ENCODE data around the gene TRA2A.
"Not testable (repeated sequence)": the region's sequence is repeated elsewhere in the genome, so short reads cannot be mapped to it uniquely, and the experiment has no call there.

Gene TRA2A

DNA sequence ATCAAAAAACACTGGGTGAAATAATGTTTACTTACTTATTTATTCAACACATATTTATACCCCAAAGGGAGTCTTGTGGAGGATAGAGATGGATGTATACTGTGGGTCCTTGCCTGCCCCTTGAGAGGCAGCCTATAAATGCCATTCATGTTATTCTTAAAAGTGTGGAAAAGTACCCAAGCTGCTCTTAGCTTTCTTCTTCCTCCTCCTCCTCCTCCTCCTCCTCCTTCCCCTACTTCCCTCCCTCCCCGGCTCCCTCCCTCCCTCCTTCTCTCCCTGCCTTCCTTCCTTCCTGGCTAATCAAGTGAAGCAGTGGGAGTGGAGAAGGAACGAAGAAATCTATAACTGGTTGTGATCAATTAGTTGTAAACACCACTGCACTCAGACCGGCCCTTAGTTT, 40.3 kb downstream of the TRA2A start:
- DNase-seq = no peak

DNA sequence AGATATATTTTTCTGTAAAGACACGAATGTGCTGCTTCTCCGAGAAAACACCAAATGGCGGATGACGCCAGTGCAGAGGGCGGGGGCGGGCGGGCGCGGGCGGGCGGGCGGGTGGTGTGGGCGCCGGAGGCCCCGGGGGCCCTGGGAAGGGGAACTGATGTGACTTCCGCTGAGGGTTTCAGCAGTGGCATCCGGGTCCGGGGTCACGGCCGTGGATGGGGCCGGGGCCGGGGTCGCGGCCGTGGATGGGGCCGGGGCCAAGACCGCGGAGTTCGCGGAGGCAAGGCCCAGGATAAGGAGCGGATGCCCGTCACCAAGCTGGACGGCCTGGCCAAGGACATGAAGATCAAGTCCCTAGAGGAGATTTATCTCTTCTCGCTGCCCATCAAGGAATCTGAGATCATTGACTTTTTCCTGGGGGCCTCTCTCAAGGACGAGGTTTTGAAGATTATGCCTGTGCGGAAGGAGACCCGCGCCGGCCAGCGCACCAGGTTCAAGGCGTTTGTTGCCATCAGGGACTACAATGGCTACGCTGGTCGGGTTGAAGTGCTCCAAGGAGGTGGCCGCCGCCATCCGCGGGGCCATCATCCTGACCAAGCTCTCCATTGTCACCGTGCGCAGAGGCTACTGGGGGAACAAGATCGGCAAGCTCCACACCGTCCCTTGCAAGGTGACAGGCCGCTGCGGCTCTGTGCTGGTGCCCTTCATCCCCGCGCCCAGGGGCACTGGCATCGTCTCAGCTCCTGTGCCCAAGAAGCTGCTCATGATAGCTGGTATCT, 41.2 kb downstream of the TRA2A start:
- no peak for DNase-seq

DNA sequence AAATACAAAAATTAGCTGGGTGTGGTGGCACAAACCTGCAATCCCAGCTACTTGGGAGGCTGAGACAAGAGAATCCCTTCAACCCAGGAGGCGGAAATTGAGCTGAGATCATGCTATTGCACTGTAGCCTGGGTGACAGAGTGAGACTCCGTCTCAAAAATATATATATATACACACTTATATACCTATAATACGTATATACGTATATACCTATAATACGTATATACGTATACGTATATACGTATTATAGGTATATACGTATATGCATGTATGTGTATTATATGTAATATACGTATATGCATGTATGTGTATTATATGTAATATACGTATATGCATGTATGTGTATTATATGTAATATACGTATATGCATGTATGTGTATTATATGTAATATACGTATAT, 43.1 kb downstream of the TRA2A start:
- DNase-seq = not testable (repeated sequence)

DNA sequence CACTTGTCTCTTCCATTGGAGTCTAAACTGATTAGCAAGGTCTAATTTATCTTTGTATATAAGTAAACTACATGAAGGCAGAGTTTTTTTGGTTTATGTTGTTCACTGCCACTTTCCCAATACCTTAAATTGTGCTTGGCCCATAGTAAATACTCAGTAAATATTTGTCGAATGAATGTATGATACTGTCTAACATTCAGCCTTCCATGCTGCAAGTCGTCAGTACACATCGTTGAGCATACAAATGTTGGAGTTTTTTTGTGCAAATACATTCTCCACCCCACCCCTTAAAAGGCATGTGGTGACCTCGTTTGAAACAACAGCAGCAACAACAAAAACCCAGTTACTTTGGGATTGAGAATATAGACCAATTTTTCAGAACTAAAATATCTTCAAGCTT, 44.1 kb downstream of the TRA2A start:
- DNase-seq = no peak

DNA sequence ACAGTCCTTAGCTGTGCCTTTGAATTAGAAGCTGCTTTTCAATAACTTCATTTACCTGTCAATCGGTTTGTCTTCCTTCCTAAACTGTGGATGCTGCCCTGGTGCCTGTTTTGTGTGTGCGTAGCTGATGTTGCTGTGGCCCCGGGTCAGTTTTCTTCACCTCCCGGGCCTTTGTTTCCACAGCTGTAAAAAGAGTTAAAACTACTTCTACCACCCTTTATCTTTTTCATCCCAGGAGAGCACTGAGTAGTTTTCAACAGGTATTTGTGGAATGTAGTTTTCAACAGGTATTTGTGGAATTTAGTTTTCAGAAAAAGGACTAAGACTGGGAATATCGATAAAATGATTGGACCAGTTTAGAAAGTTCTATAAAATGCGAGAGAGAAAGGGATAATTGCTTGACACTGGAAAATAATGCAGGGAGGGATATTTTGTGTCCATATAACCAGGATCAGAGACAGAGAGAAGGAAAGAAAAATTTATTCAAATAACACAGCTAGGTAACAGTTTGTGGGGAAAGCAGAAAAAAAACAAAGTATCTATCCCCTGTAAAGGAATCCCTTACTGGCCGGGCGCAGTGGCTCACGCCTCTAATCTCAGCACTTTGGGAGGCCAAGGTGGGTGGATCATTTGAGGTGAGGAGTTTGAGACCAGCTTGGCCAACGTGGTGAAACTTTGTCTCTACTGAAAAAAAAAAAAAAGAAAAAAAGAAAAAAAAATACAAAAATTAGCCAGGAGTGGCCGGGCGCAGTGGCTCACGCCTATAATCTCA, 45.6 kb downstream of the TRA2A start:
- no peak for DNase-seq

DNA sequence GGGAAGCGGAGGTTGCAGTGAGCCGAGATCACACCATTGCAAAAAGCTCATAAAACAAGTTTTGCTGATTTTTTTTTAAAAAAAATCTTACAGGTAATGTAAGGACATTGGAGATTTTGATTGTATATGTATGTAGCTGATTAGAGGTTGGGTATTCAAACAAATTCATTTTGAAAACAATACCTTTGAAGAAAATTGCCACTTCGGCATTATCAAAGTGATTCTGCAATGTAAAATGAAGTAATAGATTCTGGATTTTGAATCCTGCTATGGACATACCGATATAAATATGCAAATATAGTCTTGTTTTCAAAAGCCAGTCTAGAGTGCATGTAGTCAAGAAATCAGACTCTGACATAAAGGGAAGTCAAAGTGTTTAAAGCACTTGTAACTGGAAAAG, 49.1 kb downstream of the TRA2A start:
- no peak for DNase-seq

DNA sequence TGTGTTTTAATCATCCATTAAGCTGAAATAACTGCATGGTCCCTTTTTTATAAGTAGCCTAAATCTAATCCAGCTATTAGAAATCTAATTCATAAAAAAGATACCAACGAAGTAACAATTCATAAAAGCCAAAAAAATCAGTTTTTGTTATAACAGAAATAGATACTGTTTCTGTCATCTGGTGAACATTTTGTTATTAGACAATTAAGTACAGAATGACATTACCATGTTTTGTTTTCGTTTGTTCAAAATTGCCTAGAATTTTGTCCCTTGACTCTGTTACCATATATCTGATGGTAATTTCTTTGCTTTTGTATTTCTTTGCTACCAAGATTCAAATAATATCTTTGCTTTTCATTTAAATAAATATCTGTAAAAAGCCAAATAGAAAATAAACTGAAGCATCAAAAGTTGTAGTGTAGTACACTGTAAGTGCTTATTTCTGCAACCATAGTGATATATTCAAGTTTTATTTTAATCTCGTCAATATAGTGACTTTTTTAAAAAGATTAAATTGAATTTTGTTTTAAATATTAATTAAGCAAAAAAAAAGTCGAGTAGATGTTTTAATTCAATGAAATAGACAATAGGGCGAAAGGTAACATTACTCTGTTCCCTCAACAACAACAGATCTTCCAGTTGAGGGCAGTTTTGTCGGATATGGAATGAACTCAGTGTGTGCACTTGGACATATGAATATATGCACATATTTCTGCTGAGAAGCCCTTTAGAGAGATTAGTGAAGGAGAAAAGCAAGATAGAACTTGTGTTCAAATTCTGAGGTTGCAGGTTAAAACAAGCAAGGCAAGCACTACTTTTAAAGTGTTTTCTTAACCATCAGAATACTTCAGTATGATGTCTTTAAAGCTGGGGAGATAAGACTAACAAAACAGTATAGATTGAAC, 53.6 kb downstream of the TRA2A start:
- DNase-seq = no peak

DNA sequence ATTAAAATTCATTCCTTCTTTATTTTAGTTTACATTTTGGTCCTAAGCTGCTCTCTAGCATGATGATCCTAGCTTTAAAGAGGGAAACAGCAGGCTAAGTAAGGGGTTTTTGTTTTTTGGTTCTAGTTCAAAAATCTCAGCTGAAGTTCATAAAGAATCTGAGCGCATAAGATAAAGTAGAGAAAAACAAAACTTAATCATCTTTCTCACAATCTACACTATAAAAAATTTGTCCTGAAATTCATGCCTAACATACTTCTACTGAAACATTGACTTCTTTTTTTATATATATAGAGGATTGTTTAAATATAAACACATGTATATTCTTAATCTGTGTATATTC, 54.7 kb downstream of the TRA2A start:
- DNase-seq = no peak

DNA sequence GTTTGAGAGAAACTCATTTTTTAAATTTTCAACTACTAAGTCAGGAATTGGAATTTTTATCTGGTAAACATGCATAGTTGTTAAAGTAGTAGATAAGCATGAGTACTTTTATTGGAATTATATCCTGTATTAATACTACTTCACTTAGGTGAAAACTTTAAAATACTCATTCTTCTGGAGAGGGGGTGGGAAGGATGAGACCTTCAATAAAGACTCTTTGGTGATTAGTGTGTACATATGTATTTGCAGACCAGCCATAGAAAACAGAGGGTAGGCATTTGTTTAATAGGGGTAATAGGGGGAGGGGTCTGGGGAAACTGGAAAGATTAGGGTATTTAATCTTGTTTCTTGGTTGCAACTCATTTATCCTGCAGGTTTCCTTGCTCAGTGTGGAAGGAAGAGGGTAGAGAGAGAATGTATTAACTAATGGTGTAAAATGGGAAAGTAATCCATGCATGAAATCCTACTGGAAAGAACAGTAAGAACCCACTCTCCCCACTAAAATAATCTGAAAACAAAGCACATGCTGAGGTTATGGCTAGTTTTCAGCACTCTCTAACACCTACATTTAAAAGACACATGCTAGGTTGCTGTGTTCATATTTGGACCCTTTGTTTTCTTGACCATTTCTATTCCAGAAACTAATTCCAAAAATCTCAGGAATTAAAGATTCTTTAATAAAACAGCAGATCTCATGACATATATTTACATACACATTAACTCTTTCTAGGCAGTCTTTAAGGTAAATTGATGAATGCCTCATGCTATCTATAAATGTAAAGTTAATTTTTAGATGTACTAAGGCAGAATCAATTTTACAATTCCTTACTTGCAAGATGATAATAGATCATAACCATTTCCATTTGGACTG, 55.3 kb downstream of the TRA2A start:
- no peak for DNase-seq

DNA sequence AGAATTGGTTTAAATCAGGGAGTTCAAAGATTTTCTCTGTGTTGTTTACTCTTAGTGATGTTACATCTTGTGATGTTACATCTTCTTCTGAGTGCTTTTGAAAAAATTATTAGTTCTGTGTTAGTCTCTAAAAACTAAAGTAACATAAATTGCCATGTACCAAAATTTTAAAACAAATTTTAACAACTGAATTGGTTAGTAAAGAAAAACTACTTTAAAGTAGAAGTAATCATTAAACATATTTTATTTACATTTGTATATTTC, 56.3 kb downstream of the TRA2A start:
- no peak for DNase-seq

DNA sequence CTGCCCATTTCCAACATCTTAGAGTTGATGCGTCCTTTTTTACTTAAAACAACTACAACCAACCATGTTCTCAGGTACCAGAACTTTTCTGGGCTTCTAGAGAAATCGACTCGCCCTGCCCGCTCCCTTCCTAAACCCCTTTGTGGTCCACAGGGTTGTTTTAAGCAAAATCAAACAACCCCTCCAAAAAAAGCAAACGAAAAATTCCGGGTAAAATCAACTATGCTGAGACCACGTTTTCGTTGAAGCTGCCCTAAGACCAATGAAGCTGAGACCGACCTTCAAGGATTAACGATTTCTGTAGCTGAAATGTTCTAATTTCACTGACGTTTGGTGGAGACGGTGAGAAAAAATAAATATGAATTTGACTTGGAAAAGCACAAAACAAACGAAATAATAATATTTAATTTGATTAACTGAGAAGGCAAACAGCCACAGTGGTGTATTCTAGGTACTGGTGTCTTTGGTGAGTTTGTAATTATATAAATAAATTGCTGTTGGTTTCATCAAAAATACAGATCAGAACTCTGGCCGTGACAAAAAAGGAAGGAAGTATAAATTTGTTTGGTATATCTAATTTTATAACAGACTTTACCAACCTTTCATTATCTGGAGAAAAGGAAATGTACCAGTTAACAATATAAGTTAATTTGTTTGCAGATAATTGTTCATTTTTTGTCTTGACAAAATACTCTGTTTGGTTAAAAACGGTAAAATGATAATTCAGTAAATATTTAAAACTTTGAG, 56.8 kb downstream of the TRA2A start:
- no peak for DNase-seq

DNA sequence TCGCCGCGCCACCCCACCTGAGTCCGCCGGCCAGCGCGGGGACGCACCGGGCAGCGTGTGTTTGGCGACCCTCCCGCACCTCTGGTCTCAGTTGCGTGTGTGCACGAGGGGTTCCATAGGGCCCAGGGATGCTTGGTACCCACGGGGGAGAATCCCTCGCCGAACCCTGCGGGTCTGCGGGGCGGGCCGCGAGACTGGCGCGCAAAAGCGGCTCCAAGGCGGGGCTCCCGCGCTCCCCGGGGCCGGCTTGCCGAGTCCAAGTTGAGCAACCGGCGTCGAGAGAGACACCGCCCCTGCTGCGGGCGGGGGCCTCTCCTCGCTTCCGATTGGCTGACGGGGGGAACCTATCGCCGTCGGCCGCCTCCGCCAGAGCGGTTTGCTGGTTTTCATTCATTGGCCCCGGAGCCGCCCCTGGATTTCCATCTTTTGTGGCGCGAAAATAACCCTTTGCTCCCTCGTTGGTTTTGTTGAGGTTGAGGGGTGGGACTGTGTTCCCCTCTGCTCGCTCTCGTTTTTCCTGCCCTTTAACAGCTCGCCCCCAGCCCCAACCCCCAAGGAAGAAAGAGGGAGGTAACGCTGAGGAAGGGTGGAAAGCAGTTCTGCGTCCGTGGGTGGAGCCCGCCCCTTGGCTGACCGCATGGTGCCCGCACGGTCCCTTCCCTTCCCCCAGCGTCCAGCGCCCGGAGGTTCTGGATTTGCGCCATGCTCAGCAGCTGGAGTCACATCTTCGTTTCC, 57.5 kb downstream of the TRA2A start:
- peak; percentile 87 for DNase-seq

DNA sequence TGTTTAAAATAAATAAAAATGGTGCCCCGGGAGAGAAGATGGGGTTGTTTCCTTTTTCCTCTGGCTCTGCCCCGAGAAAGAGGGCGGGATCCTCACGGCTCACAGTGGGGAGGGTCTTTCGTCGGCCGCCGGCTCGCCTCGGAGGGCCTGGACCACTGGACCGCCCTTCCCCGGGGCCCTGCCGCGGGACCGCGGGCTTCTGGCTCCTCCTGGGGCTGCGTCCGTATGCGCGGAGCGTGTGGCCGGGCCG, 58.0 kb downstream of the TRA2A start:
- DNase-seq = no peak

DNA sequence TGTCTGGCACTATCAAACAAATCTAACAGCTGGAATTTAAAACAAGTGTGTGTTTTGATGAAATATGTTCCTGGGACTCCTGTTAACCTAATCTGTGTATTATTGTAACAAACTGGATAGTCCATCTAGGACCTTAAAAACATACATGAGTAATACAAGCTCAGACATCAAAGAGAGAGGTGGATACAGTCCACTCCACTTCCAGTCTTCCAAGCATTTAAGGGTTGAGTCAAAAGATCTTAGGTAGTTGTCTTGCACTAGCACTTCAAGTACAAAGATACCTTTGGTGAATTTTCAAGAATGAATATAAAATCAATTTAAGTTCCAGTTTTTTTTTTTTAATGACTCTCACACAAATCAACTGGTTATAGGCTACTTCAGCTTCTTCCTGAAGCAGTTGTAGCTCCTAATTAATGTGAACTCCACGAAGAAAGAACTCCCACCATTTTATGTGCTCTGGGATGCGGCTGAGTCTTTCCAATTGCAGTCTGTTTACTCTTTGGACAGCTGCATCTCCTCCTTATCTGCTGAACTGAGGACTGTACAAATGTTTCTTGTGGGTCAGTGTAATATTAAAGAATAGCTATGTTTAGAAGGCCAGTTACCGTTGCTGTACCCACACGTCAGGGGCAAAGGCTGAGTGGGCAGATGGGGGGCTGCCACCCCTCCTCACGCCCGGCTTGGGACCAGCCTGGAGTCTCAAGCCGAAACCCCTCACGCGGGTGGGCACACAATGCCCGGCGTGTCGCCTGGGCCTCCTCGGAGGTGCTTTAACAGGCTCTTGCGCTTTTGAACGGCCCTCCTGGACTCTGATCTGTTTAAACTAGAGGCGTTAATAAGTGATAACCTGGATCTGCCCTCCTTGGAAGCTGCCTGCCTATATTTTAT, 58.6 kb downstream of the TRA2A start:
- DNase-seq = no peak

DNA sequence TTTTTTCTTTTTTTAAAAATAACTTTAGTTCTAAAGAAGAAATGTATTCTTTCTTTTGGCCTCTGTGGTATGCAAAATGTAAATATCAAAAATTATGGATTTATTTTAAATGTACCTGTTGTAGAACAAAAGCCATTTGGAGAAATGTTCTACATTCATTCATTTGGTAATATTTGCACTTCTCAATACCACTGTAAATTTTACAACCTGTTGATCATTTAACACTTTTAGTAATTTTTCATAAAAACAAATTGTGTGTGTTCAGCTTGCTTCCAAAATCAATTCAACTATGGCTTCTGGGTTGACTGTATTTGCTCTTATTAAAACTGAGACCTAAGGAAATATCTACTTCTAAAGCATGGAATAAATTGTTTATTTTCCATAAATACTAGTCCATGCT, 59.2 kb downstream of the TRA2A start:
- DNase-seq = no peak

DNA sequence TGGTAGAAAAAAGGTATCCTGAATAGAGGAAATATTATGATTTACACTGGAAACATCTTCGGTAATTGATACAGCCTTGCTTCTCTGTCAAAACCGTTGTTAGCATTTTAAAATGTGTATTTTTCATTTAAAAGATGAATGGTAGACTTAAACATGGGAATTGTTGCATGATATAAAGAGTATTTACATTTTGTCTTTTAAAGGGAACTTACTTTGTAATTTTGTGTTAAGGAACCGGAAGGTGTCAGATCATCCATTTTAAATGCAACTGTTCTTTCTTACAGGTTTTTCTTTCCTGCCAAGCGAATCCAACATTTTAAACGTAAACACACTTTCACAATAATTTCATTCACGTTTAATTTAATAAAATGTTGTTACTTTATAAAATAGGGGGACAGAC, 59.7 kb downstream of the TRA2A start:
- DNase-seq = no peak

DNA sequence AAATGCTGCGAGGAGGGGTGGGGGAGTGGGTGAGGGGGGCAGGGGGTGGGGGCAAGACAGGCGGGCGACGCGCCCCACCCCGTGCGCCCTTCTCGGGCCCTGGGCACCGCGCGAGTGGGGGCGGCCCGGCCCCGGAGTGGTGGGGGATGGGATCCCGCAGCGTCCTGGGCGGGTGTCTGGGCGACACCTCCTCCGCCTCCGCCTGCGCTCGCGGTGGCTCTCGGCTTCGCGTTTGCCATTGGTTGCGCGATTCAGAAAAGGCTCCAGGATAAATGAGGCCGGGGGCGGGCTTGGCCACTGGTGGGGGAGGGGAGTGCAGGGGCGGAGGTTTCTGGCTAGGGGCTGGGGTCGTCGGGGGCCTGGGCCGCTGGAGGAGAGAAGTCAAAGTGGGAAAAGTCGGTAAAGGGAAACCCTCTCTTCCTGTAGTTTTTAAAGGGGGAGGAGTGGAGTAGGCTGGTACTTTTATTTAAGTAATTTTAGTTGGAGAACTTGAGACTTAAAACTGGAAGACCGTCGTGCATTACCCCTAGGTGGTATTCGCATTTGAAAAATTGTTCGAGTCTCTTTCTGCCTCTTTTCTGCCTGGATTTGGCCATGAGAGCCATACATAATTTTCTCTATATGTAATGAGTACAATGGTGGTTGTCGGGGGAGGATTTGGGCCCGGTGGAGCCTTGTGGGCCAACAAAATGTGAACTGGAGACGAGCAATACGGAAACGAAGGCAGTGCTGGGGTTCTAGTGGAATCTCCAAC, 60.5 kb downstream of the TRA2A start:
- DNase-seq = no peak

DNA sequence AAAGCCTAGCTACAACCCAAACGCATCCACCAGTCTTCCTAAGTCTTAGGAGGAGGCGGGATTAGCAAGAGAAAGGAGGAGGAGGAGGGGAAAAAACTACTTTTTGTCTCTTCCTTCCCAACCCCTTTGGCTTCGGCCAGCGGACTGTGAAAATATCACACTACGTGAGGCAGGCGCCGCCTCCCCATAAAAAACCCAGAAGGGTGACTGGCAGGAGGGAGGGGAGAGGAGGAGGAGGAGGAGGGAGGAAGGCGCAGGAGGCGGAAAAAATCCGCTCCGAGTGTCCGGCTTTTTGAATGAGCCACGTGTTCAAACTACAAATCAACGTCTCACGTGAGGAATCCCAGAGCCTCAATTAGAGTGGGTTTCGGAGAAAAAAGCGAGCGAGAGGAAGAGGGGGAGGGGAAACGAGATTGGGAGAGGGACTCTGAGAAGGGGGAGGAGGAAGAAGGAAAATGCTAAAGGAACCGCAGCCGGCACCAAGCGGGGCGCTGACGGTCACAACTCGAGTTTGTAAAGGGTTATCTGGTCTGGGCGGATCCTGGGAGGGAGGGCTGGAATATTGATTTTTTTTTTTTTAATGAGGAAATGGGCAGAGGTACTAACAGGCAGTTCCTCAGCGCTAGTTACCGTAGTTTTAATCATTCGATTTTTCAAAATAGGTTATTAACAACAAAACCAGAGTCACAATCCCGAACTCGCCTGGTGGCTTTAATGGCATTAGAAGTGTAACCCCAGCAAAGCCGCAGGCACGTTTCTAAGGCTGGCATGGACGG, 61.3 kb downstream of the TRA2A start, which contains the start of gene IGF2BP3:
IGF2BP3 (minus strand) TSS at position 162 of the 776 bp plus-strand sequence. CDS start 381 bp downstream, outside the sequence.
- peak; percentile 94 for DNase-seq

DNA sequence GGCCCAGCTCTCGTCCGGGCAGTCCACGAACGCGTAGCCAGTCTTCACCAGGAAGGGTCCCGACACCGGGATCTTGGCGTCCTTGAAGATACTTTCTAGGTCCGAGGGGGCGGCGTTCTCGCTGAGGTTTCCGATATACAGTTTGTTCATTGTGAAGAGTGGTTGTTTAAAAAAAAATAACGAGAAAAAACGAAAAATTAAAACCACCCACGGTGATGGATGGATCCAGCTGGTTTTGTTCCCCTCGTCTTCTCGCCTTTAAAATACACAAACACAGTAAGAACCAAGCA, 61.9 kb downstream of the TRA2A start:
- DNase-seq = no peak
